GM12891 (cell line): ENCODE results near the gene ZFAND3.

Experiments
- POLR2A ChIP-seq: IDR thresholded peaks from 2 replicates; pipeline ENCODE4 v1.6.1; 2011; ENCODE audit warnings: low read depth, low read length, control low read depth
- POLR2AphosphoS5 ChIP-seq: IDR thresholded peaks from 2 replicates; pipeline ENCODE4 v1.6.1; 2011; ENCODE audit warnings: low read depth, low read length, control low read depth
- POU2F2 ChIP-seq: IDR thresholded peaks from 2 replicates; pipeline ENCODE4 v1.6.1; 2011; ENCODE audit warnings: low read depth, mild to moderate bottlenecking, control low read depth, low read length, moderate library complexity
- SPI1 ChIP-seq: IDR thresholded peaks from 2 replicates; pipeline ENCODE4 v1.6.1; 2011; ENCODE audit warnings: low read depth, low read length, control low read depth
- TAF1 ChIP-seq: IDR thresholded peaks from 2 replicates; pipeline ENCODE4 v1.6.1; 2011; ENCODE audit warnings: low read depth, low read length, control low read depth

DNA sequence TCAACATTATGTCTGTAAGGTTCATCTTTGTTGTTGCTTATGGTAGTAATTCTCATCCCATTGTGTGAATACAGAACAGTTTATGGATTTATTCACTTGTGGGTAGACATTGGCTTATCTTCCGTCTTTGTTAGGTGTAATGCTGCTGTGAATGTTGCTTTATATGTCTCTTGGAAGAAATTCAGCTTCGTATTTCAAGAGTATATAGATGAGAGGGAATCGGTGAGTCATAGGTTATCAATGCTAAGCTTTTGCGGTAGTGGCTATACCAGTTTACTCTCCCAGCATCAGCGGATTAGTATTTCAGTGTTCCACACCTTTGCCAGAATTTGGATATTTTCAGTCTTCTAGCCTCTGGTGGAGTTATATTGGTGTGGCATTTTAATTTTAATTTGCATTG lies 77.8 kb downstream of the ZFAND3 start:
- TF ChIP-seq POLR2A (no peak), SPI1 (no peak), POLR2AphosphoS5 (no peak), TAF1 (no peak), POU2F2 (no peak)
